Hematopoietic multipotent progenitor cell treated with erythropoietin and hydrocortisone succinate and interleukin-3 and kit ligand, for 17 days (in vitro differentiated cells): ENCODE results near the gene RTL10.

Experiments
- DNase-seq: peaks from one replicate; pipeline ENCODE4 v3.0.0-alpha.2; 2015; ENCODE audit warnings: low spot score

Gene RTL10, protein sequence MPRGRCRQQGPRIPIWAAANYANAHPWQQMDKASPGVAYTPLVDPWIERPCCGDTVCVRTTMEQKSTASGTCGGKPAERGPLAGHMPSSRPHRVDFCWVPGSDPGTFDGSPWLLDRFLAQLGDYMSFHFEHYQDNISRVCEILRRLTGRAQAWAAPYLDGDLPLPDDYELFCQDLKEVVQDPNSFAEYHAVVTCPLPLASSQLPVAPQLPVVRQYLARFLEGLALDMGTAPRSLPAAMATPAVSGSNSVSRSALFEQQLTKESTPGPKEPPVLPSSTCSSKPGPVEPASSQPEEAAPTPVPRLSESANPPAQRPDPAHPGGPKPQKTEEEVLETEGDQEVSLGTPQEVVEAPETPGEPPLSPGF

DNA sequence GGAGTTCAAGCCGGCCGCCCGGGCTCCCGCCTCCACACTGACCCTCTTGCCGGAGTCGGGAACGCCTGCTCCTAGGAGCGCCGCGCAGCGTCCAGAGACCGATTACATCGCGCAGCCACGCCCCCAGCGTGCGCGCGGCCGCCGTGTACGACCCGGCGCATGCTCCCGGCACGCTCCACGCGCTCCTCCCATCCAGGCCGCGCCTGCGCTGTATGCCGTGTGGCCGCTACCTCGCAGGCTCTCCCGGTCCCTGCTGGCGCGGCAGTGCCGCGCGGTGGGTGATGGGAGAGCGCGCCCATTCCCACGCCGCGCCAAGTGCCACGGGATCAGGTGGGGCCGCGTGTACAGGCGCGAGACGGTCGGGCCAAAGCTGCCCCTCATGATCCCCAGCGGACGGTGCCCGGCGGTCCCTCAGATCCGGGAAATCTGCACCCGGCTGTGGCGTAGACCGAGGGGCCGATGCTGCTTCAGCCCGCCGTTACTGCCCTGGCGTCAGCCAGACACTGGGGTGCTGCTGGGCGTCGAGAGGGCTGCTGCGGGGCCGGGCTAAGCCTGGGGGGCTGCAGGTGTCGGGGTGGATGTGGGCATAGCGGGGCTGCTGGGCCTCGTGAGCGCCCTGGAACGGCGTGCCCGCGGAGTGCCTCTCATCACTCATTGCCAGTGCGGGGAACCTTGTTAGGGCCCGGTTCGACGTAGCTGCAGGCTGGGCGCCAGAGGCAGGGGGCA is at the start of gene RTL10, which contains the start of gene GNB1L:
TSS of gene RTL10 (minus strand) at position 97 of the 726 bp plus-strand sequence. CDS start 2,613 bp downstream, outside the sequence.
TSS of gene GNB1L (minus strand) at position 97 of the 726 bp plus-strand sequence. CDS start 33,519 bp downstream, outside the sequence.
- DNase-seq = peak; percentile 96

DNA sequence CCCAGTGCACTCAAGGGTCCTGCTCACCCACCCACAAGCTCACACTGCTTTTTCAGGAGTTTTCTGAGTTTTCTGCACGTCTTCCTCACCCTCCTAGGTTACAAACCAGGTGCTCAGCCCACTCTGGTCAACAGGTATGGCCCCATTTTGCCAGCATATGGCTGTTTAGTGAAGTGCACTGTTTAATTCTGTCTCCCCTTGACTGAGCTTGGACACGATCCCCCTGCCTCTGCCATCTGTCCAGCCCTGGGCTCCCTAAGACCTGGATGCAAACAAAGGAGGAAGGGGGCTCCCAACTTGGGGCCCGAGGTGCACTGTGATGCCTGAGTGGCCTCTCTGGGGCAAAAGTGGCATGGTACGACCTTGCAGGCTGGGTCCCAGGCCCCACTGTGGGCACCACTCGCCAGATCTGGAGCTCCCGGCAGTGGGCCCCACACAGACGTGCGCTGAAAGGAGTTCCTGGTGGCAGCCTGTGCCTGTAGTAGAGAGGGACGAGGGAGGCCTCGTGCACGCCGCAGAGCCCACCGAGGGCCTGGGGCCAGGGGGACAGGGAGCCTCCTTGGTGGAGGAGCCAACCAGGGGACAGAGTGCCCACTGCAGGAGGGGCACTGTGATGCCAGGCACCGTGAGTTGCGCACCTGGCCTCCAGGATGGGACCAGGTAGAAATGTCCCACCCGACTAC is 49.6 kb upstream of the RTL10 start:
- no peak for DNase-seq

DNA sequence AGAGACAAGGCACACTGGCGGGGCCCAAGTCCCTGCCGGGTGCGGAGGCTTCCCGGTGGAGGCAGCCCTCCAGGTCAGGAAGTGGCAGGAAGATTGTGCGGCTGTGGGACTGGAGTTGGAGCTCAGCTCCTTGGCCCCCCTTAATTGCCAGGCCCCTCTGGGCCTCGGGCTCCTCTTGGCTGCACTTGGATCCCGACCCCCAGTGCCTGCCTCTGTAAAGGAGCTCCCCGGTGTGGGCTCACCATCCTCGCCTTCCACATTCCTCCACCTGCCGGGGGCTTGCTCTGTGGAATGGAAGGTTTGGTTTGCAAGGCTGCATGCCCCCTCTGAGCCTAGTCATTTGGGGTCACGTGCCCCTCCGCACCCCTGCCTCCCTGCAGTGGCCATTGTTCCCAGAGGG is 48.8 kb upstream of the RTL10 start:
- no peak for DNase-seq

DNA sequence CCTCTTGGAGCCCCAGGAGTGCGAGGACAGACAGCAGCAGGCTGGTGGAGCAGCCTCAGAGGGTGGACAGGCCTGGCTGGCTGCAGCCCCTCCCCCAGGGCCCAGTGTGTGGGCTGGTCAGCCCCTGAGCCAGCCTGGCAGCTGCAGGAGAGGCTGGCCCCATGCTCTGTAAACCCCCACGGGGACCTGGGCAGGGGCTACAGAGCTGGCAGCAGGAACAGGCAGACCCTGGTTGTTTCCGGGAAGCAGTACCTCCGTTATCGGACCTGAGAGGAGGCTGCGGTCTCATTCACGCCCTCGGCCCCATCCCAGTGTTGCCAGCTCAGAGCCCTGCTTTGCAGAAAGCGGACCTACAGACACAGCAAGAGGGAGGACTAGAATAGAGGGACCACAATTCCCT is 48.4 kb upstream of the RTL10 start:
- no peak for DNase-seq

DNA sequence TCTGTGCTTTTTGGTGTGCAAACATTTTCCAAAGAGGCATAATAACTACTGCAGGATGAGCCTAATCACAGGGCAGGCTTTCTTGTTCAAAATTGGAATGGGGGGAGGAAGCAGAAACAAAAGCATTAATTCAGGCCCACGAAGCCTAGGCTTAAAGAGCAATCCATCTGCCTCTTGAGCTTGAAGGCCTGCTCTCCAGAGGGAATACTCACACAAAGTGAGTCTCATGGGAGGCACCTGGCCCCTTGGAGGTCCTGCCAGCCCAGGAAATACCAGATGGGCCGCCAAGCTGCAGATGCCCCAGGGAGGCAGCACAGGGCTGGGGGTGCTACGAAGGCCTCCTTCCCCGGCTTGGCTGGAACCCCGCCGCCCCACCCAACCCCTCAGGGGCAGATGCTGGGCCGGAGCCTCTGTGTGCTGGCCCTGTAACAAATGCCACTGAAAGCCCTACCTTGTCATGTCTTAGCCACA is 47.6 kb upstream of the RTL10 start:
- no peak for DNase-seq

DNA sequence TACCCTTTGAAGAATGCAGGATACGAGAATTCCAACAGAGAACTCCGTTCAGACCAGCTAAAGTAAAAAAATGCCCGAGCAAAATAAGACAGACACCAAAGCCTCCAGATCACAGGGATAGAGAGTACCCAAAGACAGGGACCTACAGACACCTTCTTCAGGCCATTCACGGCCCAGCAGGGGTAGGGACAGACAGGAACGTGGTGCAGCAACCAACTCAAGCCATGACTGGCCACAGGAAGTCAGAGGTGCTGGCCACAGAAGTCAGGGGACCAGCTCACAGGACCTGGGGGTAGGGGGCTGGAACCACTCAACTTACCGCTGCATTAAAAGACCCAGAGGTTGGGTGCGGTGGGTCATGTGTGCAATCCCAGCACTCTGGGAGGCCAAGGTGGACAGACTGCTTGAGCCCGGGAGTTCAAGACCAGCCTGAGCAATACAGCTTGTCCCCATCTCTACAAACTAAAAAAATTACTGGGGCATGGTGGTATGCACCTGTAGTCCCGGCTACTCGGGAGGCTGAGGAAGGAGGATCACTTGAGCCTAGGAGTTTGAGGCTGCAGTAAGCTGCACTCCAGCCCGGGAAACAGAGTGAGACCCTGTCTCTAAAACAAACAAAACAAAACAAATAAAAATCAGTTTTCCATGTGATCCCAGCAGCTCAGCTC is 47.0 kb upstream of the RTL10 start:
- no peak for DNase-seq

DNA sequence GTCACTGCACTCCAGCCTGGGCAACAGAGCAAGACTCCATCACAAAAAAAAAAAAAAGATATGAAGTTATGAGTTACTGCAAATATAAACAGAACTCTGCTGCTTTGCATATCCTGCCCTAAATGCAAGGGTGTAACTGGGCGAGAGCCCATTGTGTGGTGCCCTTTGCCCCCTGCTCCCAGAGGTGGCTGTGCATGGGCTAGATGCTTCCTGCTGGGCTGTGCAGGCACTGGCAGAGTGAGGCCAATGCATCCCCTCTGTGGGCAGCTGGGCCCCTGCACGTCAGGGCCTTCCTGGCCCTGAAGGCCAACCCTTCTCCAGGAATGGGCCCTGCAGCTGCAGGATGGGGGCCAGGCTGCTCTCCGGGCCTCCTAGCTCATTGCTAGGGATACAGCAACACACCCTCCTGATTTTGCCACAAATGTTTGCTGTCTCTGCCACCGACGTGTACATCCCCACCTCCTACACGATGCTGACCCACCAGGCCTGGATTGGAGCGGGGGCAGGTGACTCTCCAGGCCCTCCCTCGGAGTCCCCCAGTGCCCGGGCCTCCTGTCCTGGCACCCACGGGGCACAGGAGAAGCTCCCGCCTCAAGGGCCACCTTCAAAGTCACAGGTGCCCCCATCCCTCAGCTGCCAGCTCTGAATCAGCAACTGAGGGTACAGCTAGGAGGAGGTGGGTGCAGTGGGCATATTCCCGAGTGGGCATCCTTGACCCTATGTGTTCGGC is 46.2 kb upstream of the RTL10 start:
- no peak for DNase-seq

DNA sequence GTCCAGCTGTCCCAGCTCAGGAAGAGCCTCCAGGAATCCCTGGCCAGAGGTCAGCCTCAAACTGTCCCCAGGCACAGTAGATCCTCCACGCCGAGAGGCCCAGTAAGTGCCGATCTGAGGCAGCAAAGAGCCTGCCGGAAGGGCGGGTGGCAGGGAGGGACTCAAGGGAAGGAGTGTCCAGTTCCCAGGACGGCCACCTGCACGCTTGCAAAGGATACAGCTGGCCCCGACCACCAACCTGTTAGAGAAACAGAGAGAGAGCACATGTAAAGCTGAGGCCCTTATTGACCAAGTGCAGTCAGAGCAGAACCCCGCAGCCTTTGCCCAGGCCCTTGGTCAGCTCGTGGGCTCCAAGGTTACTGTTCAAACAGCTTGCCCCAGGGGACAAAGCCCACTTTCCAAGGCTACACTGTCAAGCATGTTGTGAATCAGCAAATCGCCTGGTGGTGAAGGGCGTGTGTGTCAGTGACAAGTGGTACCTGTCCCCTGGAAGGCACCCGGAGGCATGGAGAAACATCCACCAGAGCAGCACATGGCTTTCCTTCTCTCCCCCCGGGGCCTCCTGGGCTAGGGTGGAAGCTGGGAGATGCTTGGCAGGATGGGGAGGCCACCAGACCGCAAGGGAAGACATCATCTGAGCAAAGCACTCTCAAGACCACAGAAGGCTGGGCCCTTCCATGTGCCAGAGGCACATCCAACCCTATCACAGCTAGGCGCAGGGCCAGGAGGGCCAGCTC is 44.3 kb upstream of the RTL10 start:
- no peak for DNase-seq

DNA sequence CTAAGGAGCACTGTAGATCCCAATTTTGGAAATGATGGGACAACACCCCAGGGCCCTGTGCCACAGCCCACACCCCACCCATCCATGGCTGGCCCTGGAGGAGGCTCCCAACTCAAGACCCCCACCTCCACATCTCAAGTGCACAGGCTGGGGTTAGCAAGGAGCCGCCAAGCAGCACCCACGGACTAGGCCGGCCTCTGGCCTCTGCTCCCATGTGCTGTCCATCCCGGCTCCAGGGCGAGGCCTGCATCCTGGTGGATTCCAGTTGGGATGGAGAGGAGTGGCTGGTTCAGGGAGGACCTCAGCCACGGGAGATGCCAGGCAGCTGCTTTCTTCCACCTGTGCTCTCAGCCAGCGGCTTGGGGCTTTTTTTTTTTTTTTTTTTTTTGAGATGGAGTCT is 43.5 kb upstream of the RTL10 start:
- no peak for DNase-seq

DNA sequence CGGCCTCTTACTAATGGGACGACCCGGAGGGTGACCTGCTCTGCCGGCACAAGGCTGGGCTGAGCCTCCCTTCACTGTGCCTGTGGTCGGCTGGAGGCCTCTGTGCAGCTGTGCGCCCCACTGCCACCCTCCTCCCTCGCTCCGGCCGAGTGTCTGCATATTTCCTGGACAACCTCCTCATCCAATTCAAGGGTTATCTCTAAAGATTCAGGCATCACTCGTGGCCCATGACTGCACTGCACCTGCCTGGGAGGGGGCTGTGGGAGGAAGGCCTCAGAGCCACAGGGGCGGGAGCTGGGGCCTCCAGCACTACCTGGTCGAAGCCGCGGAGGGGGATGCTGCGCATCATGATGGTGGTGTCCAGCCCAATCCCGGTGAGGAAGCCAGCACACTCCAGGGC is 43.1 kb upstream of the RTL10 start:
- no peak for DNase-seq

DNA sequence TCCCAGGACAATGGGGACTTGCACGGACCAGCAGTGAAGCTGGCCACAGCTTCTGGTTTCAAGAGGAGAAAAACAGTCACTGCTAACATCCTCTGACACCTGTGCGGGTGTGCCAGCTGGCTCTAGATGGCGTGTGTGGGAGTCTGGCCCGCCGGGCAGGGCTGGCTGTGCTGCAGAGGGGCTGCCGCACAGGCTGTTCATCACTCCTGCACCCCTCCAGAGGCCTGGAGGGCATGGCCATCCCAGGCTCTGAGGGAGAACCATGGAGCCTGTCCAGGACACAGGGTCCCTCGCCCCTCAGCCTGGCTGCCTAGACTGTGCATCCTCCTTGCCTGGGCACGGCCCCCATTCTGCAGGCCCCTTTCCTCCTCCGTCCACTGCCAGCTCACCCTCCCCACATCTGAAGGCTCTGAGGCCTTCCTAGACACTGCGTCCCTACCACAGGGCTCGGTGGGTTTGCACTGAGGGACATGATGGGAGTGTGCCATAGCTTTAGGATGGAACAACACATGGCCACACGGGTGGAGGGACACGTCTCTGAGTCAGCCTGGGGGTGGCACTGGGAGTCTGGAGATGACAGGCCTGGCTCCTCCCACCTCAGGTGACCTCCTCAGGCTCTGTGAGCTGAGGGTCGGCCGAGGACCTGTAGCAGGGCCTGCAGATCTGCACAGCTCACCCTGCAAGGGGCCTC is 42.1 kb upstream of the RTL10 start:
- DNase-seq = no peak

DNA sequence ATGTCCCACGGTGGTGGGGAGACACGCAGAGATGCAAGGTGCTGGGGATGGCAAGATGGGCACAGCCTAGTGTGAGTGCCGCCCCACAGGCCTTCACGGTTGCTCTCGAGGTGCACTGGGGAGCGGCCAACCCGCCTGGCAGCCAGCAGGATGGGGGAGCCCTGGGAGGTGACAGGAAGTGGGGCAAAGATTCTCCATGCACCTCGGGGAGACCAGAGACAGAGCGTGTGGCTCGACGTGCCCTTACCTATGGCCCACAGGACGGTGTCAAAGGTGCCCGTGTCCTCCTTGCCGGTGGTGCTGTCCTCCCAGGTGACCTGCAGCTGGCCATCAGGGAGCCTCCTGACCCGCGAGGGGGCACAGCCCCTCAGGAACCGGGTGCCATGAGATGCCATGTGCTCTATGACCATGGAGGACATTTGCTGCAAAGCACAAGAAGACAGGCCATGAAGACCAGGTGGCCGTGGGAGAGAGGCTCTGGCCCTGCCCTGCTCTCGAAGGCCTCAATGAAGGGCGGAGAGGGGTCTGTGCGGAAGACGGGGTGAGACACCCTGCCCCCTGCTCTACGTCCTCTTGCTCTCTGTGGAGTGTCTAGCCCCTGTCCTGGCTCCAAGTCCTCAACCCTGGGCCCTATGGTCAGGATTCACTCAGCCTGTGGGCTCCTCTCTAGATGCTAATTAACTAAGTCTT is 40.6 kb upstream of the RTL10 start:
- DNase-seq = no peak

DNA sequence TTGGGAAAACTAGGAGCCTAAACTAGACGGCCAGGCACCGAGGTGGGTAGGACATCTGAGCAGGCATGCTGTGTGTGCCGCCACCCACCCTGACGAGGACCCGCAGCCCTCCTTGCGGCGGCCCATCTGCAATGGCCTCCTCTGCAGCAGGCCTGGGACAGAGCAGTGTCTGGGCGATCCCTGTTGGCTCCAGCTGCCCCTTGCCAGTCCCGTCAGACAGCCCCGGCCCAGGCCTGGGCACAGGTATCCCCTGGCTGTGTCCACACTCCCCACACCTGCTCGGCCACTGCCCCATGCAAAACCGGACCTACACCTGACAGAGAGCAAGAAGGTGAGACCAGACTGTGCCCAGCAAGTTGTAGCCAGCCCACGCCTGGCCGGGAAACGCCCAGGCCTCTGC is 38.7 kb upstream of the RTL10 start:
- no peak for DNase-seq

DNA sequence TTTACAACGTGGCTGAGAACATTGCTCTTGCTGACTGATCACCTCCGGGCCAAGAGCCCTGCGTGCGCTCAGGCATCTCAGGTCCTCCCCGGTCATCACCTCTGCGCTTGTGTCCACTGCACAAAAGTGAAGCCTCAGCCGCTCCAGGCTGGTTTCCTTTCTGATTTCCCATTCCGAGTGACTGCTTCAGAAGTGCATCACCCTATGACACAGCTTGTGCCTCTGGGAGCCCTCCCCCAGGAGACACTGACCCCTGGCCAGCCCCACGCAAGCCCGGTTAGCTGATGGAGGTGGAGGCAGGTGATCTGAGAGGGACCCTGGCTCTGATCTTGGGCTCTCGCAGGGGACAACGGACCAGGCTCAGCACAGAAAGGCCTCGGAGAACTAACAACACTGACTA is 38.3 kb upstream of the RTL10 start:
- DNase-seq = no peak

DNA sequence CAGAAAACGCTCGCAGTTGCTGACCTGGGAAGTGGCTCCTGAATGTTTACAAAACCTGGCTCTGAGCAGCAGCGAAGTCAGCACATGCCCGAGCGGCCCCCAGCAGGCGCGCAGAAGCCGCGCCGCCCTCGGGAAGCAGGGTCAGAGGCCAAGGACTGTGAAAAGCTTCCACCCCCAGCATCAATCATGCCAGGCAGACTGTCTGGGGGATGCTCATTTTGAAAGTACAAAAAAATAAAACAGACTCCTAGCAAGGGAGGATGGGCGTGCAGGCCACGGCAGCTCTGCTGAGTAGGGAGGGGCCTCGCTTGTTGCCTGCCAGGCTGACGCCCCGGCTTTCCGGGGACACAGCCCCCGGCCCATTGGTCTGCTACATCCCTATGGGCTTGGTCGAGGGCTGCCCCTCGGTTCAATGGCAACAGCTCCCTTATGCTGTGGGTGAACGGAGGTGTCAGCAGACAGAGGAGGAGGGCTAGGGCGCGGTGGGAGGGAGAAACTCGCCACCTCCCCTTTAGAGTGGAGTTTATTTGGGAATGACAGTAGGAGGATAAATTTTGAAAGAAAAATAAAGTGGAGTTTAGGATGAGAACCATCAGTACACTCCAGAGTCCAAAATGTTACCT is 37.7 kb upstream of the RTL10 start:
- no peak for DNase-seq

DNA sequence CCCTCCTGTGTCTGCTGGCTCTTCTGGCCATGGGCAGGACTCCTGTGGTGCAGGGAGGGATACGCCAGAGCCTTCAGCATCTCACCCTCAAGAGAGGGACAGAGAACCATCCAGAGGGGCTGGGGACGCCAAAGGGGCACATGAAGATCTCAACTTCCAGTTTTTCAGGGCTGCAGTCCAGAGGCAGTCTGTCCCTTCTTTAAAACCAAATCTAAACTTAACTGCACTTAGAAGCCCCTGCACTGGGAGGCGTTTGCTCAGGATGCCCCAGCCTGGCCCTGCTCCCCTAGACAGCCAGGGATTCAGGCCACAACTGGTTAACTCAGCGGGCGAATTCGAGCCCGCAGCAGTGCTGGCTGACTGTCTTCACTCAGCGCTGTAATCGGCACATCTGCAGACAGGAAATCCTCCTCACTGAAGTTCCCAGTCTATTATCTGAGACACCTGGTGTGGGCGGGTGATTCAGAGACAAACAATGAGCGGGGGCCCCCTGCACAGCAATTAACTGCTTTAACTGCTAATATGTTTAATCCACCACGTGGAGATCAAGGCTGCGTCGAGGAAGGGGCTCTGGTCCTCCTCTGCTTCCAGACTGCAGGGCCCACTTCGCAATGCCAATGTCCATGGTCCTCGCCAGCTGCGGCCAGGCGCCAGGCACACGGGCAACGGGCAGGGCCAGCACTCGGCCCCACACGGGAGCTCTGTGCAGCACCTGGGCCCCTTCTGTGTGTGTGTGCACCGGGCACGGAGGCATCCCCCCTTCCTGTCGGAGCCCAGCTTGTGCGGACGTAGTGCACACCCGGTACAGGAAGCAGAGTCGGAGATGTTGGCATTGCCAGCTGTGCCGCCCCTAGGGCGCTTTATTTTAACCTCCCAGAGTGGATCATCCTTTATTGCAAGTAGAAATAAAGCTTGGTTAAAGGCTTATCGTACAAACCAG is 36.9 kb upstream of the RTL10 start:
- no peak for DNase-seq

DNA sequence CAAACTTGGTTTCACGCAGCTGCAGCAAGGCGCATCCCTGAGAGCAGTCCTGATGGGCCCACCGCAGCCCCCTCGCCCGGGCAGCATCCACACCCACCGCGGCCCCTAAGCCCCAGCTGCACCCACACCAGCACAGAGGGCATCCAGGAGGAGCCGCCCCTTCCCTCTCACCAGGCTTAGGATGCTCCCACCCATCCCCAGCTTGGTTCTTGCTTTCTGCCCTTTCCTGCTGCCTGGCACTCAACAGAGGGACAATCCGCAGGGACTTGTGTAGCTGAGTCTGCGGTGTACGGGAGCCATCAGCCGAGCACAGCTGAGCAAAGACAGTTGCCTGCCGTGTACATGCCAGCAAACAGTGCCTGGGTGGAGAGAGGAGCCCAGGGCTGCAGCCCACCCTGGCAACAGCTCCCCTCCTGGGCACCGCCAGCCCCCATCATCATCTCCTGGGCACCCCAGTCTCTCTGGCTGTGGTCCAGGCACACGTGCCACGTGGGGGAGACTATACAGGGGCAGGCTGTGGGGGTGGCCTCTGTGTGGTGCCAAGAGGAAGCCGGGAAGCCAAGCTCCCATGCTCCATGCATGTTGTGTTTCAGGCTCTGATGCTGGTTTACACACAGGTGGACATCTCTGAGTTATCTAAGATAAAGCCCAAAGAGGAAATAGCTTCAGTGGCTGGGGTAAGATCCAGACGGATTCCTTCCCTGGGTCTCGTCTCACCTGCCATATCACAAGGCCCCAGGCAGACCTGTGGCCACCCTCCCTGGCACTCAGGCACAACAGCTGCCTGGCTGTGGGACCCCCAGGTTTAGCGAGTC is 36.0 kb upstream of the RTL10 start:
- DNase-seq = no peak
